CD4-positive, CD25-positive, alpha-beta regulatory T cell (primary cell): Measurements from ENCODE around the gene CEP89. TPM values are rescaled to one million over a fixed set of nuclear protein-coding genes. Genes with fewer than 3 reads are reported as not detected.

Experiments used
- ATAC-seq, 2 donors: fragments of 150-1000 bp; cut with Tn5 transposase; one replicate each; pipeline ENCODE4 v1.10.0; 2021; ENCODE audit warnings: low read depth in 2 of 2, moderate number of reproducible peaks in 2 of 2, moderate library complexity in 1 of 2
- DNase-seq, 3 donors: peaks; one replicate each; pipeline versions ENCODE4 v3.0.0 to v3.0.0-alpha.2; 2012 to 2022; ENCODE audit warnings: mixed read lengths in 1 of 3
- H3K27ac ChIP-seq: one replicate; pipeline ENCODE4 v1.7.0; 2013; ENCODE audit warnings: mild to moderate bottlenecking, low read length; ENCODE audit not compliant: insufficient read depth, poor library complexity, severe bottlenecking
- H3K27me3 ChIP-seq: one replicate; pipeline ENCODE4 v1.7.0; 2013; ENCODE audit warnings: low read length; ENCODE audit not compliant: control insufficient read depth, insufficient read depth
- H3K36me3 ChIP-seq: one replicate; pipeline ENCODE4 v1.7.0; 2013; ENCODE audit warnings: mild to moderate bottlenecking, low read length, moderate library complexity; ENCODE audit not compliant: control insufficient read depth, insufficient read depth
- H3K4me1 ChIP-seq: 2 replicates; pipeline ENCODE4 v1.7.0; 2013; ENCODE audit warnings: mild to moderate bottlenecking, low read length; ENCODE audit not compliant: insufficient read depth, control insufficient read depth, poor library complexity, severe bottlenecking
- H3K4me3 ChIP-seq: one replicate; pipeline ENCODE4 v1.7.0; 2013; ENCODE audit warnings: low read depth, mild to moderate bottlenecking, low read length, moderate library complexity
- H3K9me3 ChIP-seq, 2 experiments: 1 replicate in 1 of 2; 2 replicates in 1 of 2; pipeline ENCODE4 v1.7.0; 2013; ENCODE audit warnings: low read length in 2 of 2, mild to moderate bottlenecking in 1 of 2, moderate library complexity in 1 of 2; ENCODE audit not compliant: control insufficient read depth in 2 of 2
- H3K27ac Mint-ChIP-seq, 3 donors: one replicate each; pipeline ENCODE4 v1.8.0; 2020 to 2022; ENCODE audit warnings: mild to moderate bottlenecking in 3 of 3, mixed read lengths in 3 of 3, moderate library complexity in 2 of 3
- H3K27me3 Mint-ChIP-seq: one replicate; pipeline ENCODE4 v1.8.0; 2022; ENCODE audit warnings: mild to moderate bottlenecking, mixed read lengths
- H3K36me3 Mint-ChIP-seq: one replicate; pipeline ENCODE4 v1.8.0; 2020; ENCODE audit warnings: mixed read lengths
- H3K4me1 Mint-ChIP-seq, 4 donors: one replicate each; pipeline ENCODE4 v1.8.0; 2020 to 2022; ENCODE audit warnings: mixed read lengths in 4 of 4, mild to moderate bottlenecking in 1 of 4
- H3K4me3 Mint-ChIP-seq, 4 donors: one replicate each; pipeline ENCODE4 v1.8.0; 2020 to 2022; ENCODE audit warnings: mild to moderate bottlenecking in 4 of 4, mixed read lengths in 4 of 4, moderate library complexity in 3 of 4
- H3K9me3 Mint-ChIP-seq, 7 donors: one replicate each; pipeline ENCODE4 v1.8.0; 2020 to 2022; ENCODE audit warnings: mixed read lengths in 7 of 7, mild to moderate bottlenecking in 3 of 7, moderate library complexity in 2 of 7
- polyA plus RNA-seq, 4 donors: library from polyadenylated mRNA; unstranded; fragments of 300-500 nt; fragmentation: Illumina TruSeq; gene quantifications; one replicate each; pipeline ENCODE4 v1.2.3, GENCODE V29; 2021
- total RNA-seq: library from RNA; stranded (reverse); gene quantifications from one replicate; pipeline ENCODE4 v1.2.3, GENCODE V29; 2022

The CEP89 gene
- total and polyA plus RNA-seq, 5 donors from 2014 or later: 8.7 to 11.3 (median 10.2) TPM

DNA sequence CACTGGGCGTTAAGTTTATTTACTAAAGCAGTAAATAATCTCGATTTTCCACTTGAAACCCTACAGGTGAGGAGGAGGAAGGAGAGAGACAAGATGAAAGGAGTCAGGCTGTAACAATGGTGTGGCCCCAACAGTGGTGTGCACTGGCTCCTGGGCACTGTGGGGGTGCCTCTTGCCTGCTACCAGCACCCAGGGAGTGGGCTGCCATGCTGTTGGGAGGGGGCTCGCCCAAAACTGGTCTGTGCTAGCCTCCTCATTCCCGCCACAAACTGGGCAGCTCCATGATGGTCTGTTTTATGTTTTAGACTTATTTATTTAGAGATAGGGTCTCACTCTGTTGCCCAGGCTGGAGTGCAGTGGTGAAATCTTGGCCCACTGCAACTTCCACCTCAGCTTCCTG lies 52.4 kb downstream of the CEP89 start:
- no peaks in the 10 kb centered on the region for H3K27me3 ChIP-seq
- DNase-seq (no peak), ATAC-seq (no peak)
- peaks cover 5% of the 10 kb centered on the region for H3K36me3 ChIP-seq
- peaks cover 13% of the 10 kb centered on the region for H3K36me3 Mint-ChIP-seq
- no peak overlapping the region for H3K27ac ChIP-seq
- no peaks in the 10 kb centered on the region for H3K27me3 Mint-ChIP-seq
- no peaks in the 10 kb centered on the region for H3K4me1 ChIP-seq
- no peak overlapping the region for H3K4me3 ChIP-seq
- no peaks in the 10 kb centered on the region for H3K9me3 ChIP-seq
- peak overlapping the region in 2 of 3 donors; percentile 44 to 59 for H3K27ac Mint-ChIP-seq
- peaks cover 0 to 7% (median 6%) of the 10 kb centered on the region in 4 donors for H3K4me1 Mint-ChIP-seq
- H3K4me3 Mint-ChIP-seq: no peak overlapping the region
- H3K9me3 Mint-ChIP-seq: no peaks in the 10 kb centered on the region

- H3K27me3 Mint-ChIP-seq: no peaks in the 10 kb centered on the region
- Histone ChIP-seq H3K27me3 (no peaks in the 10 kb centered on the region), H3K27ac (no peak overlapping the region), H3K4me3 (no peak overlapping the region), H3K9me3 (no peaks in the 10 kb centered on the region), H3K4me1 (no peaks in the 10 kb centered on the region), H3K36me3 (peaks cover 3% of the 10 kb centered on the region)
- peaks cover 13% of the 10 kb centered on the region for H3K36me3 Mint-ChIP-seq
- peak overlapping the region in 2 of 3 donors; percentile 60 to 87 for H3K27ac Mint-ChIP-seq
- ATAC-seq (no peak), DNase-seq (no peak)
- H3K9me3 Mint-ChIP-seq: no peaks in the 10 kb centered on the region
- peaks cover 0 to 7% (median 6%) of the 10 kb centered on the region in 4 donors for H3K4me1 Mint-ChIP-seq
- no peak overlapping the region for H3K4me3 Mint-ChIP-seq
These were observed 54.2 kb downstream of the CEP89 start for GRCh38 chr19:32917616-32917996.

- Mint-ChIP-seq H3K27me3 (no peaks in the 10 kb centered on the region), H3K27ac (peak overlapping the region in 2 of 3 donors; percentile 60 to 87), H3K9me3 (no peaks in the 10 kb centered on the region), H3K36me3 (peaks cover 15% of the 10 kb centered on the region), H3K4me1 (peaks cover 0 to 7% (median 6%) of the 10 kb centered on the region in 4 donors), H3K4me3 (no peak overlapping the region)
- no peaks in the 10 kb centered on the region for H3K27me3 ChIP-seq
- H3K4me1 ChIP-seq: no peaks in the 10 kb centered on the region
- no peak overlapping the region for H3K4me3 ChIP-seq
- peaks cover 3% of the 10 kb centered on the region for H3K36me3 ChIP-seq
- no peak for ATAC-seq
- peak in 1 of 3 donors; percentile 6 for DNase-seq
- no peaks in the 10 kb centered on the region for H3K9me3 ChIP-seq
- no peak overlapping the region for H3K27ac ChIP-seq
These were observed 54.7 kb downstream of the CEP89 start for GRCh38 chr19:32916969-32917615.

- peaks cover 0 to 11% (median 6%) of the 10 kb centered on the region in 4 donors for H3K4me1 Mint-ChIP-seq
- no peak for ATAC-seq
- H3K27me3 Mint-ChIP-seq: no peaks in the 10 kb centered on the region
- Histone ChIP-seq H3K36me3 (peaks cover 3% of the 10 kb centered on the region), H3K27ac (no peak overlapping the region), H3K4me3 (no peak overlapping the region), H3K4me1 (no peaks in the 10 kb centered on the region), H3K27me3 (no peaks in the 10 kb centered on the region), H3K9me3 (no peaks in the 10 kb centered on the region)
- H3K4me3 Mint-ChIP-seq: no peak overlapping the region
- peaks cover 15% of the 10 kb centered on the region for H3K36me3 Mint-ChIP-seq
- H3K9me3 Mint-ChIP-seq: no peaks in the 10 kb centered on the region
- no peak for DNase-seq
- H3K27ac Mint-ChIP-seq: peak overlapping the region in 1 of 3 donors; percentile 59
These were observed 56.7 kb downstream of the CEP89 start for GRCh38 chr19:32914879-32915660.

GRCh38 chr19:32911467-32911866 lies 60.3 kb downstream of the CEP89 start:
- ATAC-seq (no peak), DNase-seq (no peak)
- Mint-ChIP-seq H3K36me3 (peaks cover 33% of the 10 kb centered on the region), H3K27ac (no peak overlapping the region), H3K9me3 (peaks cover 0 to 3% (median 0%) of the 10 kb centered on the region in 7 donors), H3K4me1 (peaks cover 0 to 4% (median 1%) of the 10 kb centered on the region in 4 donors), H3K4me3 (no peak overlapping the region), H3K27me3 (no peaks in the 10 kb centered on the region)
- Histone ChIP-seq H3K4me1 (no peaks in the 10 kb centered on the region), H3K36me3 (peaks cover 5% of the 10 kb centered on the region), H3K9me3 (no peaks in the 10 kb centered on the region), H3K4me3 (no peak overlapping the region), H3K27me3 (no peaks in the 10 kb centered on the region), H3K27ac (no peak overlapping the region)

DNA sequence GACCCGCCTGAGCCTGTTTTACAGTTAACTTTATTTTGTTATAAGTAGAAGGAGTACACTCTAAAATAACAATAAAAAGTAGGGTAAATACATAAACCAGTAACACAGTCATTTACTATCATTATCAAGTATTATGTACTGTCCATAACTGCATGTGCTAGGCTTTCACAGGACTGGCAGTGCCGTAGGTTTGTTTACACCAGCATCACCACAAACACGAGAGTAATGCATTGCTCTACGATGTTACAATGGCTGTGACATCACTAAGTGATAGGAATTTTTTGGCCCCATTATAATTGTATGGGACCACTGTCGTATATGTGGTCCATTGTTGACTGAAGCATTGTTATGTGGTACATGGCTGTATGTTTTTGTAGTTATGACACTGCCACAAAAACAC lies 60.9 kb downstream of the CEP89 start:
- H3K4me1 ChIP-seq: no peaks in the 10 kb centered on the region
- no peaks in the 10 kb centered on the region for H3K27me3 ChIP-seq
- H3K9me3 ChIP-seq: peaks cover 0 to 2% of the 10 kb centered on the region in 2 experiments
- no peak for ATAC-seq
- Mint-ChIP-seq H3K36me3 (peaks cover 39% of the 10 kb centered on the region), H3K27ac (no peak overlapping the region), H3K4me3 (no peak overlapping the region), H3K9me3 (peaks cover 0 to 9% (median 0%) of the 10 kb centered on the region in 7 donors), H3K4me1 (peaks cover 0 to 8% (median 2%) of the 10 kb centered on the region in 4 donors), H3K27me3 (no peaks in the 10 kb centered on the region)
- H3K36me3 ChIP-seq: peaks cover 5% of the 10 kb centered on the region
- no peak for DNase-seq
- H3K27ac ChIP-seq: no peak overlapping the region
- H3K4me3 ChIP-seq: no peak overlapping the region

- peaks cover 0 to 11% (median 0%) of the 10 kb centered on the region in 7 donors for H3K9me3 Mint-ChIP-seq
- H3K27me3 ChIP-seq: no peaks in the 10 kb centered on the region
- H3K36me3 Mint-ChIP-seq: peaks cover 40% of the 10 kb centered on the region
- no peak overlapping the region for H3K4me3 Mint-ChIP-seq
- ATAC-seq (no peak), DNase-seq (no peak)
- peaks cover 5% of the 10 kb centered on the region for H3K36me3 ChIP-seq
- H3K27ac ChIP-seq: no peak overlapping the region
- no peak overlapping the region for H3K4me3 ChIP-seq
- H3K27ac Mint-ChIP-seq: no peak overlapping the region
- H3K9me3 ChIP-seq: peaks cover 0 to 3% of the 10 kb centered on the region in 2 experiments
- no peaks in the 10 kb centered on the region for H3K27me3 Mint-ChIP-seq
- H3K4me1 Mint-ChIP-seq: peaks cover 0 to 8% (median 2%) of the 10 kb centered on the region in 4 donors
- no peaks in the 10 kb centered on the region for H3K4me1 ChIP-seq
These were observed 61.7 kb downstream of the CEP89 start for GRCh38 chr19:32910094-32910493.
